SU-DHL-6 (cell line): ENCODE data around the gene APOL6.

ENCODE experiments used
- CTCF ChIP-seq: fragments of 200-600 bp; sonication (generic); IDR thresholded peaks from one replicate; pipeline ENCODE4 v1.5.1; 2017; ENCODE audit warnings: antibody characterized with exemption, mild to moderate bottlenecking, low read length, moderate library complexity; ENCODE audit not compliant: insufficient read depth, poor library complexity, severe bottlenecking
- EZH2phosphoT487 ChIP-seq: fragments of 200-600 bp; sonication (generic), shearing (Covaris generic); conservative IDR thresholded peaks from 2 replicates; pipeline ENCODE4 v1.6.1; 2018; ENCODE audit warnings: mild to moderate bottlenecking, antibody characterized with exemption, low read length, moderate library complexity, mixed read lengths

- TF ChIP-seq CTCF (no peak), EZH2phosphoT487 (no peak)
Measured at GRCh38 chr22:35637254-35637653, 11.0 kb upstream of the APOL6 start.
